Fibroblast of peridontal ligament (primary cell): ENCODE results near the gene MRGPRE.

ENCODE experiments used
- DNase-seq: peaks from one replicate; pipeline ENCODE4 v3.0.0-alpha.2; 2010; ENCODE audit errors: extremely low read depth

MRGPRE gene

DNA sequence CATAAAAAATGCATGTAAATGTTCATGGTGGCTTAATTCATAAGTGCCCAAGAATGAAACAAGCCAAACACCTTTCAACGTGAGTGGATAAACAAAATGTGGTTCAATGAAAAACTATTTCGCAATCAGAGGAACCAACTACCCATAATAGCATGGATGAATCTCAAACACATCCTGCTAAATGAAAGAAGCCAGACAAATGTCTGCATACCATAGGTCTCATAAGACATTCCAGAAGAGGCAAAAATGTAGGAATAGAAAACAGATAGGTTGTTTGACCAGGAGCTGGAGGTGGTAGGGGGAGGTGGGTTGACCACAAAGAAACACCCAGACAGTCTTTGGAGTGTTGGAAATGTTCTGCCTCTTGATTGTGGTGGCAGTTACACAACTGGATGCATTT lies 53.9 kb downstream of the MRGPRE start:
- peak; percentile 7 for DNase-seq

DNA sequence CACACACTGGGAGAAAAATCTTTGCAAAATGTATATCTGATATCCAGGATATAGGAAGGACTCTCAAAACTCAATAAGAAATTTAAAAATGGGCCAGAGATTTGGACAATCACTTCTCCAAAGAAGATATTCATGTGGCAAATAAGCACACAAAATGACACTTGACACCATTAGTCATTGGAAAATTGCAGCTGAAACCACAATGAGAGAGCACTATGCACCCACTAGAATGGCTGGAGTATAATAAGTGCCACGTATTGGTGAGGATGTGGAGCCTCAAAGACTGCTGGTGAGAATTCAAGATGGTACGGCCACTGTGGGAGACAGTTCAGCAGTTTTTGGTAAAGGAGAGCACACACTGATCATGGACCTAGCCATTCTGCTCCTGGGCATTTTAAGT lies 54.3 kb downstream of the MRGPRE start:
- peak; percentile 55 for DNase-seq
